Measurements from ENCODE around the gene TEX9. TPM values are rescaled to one million over a fixed set of nuclear protein-coding genes. Genes with fewer than 3 reads are reported as not detected.
"Not testable (repeated sequence)": the region's sequence is repeated elsewhere in the genome, so short reads cannot be mapped to it uniquely, and the experiment has no call there.

TEX9 gene
- polyA plus RNA-seq, 3 donors: 26.1 to 33.9 (median 31.7) TPM

DNA sequence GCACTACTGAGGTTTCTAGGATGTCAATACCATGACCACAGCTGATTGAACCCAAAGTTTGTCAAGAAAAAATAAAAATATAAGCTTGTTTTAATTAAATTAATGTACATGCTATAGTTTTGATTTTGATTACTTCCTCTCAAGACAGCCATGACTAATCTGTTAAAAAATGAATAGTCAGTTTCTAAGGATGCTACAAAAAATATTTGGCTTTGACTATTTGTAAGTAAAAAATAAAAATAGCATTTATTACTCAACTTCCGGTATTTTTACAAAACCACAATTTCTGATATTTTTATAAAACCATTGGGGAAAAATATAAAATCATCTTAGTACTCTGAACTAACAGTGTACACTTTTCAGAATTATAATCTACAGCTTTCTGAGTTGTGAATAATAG is 12.1 kb upstream of the TEX9 start:
- no peak for DNase-seq (ENCODE audit: extremely low read depth in 1 of 11, low read depth in 9 of 11, low spot score in 4 of 11)

DNA sequence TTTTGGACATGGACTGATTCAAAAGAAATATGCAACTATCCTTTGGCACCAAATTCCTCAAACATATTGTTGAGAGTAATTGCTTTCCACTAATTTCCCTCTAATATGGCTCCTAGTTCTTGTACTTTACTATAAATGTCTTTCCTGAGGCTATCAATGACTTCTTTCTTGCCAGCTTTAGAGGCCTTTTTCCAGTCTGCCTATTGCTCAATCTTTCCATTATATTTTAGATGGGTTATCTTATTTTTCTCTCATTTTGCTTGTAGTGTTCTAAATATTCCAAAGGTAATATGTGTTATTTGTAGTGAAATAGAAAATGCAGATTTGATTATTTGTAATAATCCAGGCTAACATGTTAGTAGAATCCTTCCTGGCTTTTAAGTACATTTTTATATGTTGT is 11.5 kb upstream of the TEX9 start:
- DNase-seq (ENCODE audit: extremely low read depth in 1 of 11, low read depth in 9 of 11, low spot score in 4 of 11): no peak

- no peak for DNase-seq (ENCODE audit: extremely low read depth in 1 of 11, low read depth in 9 of 11, low spot score in 4 of 11)
Measured at GRCh38 chr15:56356616-56357015, 8.6 kb upstream of the TEX9 start.

DNA sequence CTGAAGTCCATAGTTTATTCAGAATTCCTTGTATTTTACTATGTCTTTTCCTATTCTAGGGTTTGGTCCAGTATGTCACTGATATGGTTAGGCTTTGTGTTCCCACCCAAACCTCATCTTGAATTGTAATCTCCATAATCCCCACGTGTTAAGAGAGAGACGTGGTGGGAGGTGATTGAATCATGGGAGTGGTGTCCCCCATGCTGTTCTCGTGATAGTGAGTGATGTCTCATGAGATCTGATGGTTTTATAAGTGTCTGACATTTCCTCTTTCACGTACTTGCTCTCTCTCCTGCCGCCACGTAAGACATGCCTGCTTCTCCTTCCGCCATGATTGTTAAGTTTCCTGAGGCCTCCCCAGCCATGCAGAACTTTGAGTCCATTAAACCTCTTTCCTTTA is 6.6 kb upstream of the TEX9 start:
- DNase-seq (ENCODE audit: extremely low read depth in 1 of 11, low read depth in 9 of 11, low spot score in 4 of 11): no peak

DNA sequence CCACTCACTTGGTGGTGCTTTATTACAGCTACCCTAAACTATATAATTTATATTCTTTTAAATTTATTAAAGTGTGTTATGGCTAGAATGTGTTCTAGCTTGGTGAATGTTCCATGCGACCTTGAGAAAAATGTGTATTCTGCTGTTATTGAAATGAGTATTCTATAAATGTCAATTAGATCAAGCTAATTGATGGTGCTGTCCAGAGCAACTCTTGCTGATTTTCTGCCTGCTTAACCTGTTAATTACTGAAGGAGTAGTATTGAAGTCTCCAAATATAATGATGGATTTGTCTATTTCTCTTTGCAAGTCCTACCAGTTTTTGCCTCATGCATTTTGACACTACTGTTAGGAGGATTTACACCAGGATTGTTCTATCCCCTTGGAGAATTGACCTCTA is 3.2 kb upstream of the TEX9 start:
- no peak for DNase-seq (ENCODE audit: extremely low read depth in 1 of 11, low read depth in 9 of 11, low spot score in 4 of 11)

DNA sequence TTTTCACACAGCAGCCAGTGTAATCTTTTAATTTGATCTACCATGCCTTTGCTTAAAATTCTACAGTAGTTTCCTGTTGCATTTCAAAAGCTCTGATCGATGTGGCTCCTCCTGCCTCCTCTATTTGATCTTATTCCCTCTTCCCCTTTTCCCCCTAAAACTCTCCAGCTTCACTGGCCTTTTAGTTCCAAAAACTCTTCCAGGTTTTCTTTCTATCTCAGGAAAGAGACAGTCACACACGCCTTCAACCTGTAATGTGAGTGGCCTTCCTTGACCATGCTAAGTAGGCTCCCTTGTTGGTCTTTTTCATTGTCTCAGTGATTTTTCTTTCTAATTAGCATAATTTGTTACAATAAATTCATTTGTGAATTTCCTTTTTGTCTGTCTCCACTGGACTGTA is 985 bp downstream of the TEX9 start:
- DNase-seq (ENCODE audit: extremely low read depth in 1 of 11, low read depth in 9 of 11, low spot score in 4 of 11): peak in 1 of 11 donors; percentile 7

GRCh38 chr15:56367156-56367555 is 1.9 kb downstream of the TEX9 start:
- no peak for DNase-seq (ENCODE audit: extremely low read depth in 1 of 11, low read depth in 9 of 11, low spot score in 4 of 11)

DNA sequence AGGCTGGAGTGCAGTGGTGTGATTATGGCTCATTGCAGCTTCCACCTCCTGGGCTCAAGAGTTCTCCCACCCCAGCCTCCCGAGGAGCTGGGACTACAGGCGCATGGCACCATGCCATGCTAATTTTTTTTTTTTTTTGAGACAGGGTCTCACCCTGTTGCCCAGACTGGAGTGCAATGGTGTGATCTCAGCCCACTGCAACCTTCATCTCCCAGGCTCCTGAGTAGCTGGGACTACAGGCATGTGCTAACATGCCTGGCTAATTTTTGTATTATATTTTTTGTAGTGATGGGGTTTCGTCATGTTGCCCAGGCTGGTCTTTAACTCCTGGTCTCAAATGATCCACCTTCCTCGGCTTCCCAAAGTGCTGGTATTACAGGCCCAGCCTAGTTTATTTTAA is 4.0 kb downstream of the TEX9 start:
- no peak for DNase-seq (ENCODE audit: extremely low read depth in 1 of 11, low read depth in 9 of 11, low spot score in 4 of 11)

GRCh38 chr15:56371495-56372147 is 6.4 kb downstream of the TEX9 start:
- no peak for DNase-seq (ENCODE audit: extremely low read depth in 1 of 11, low read depth in 9 of 11, low spot score in 4 of 11)

GRCh38 chr15:56374693-56375092 is 9.5 kb downstream of the TEX9 start:
- DNase-seq (ENCODE audit: extremely low read depth in 1 of 11, low read depth in 9 of 11, low spot score in 4 of 11): not testable (repeated sequence)

DNA sequence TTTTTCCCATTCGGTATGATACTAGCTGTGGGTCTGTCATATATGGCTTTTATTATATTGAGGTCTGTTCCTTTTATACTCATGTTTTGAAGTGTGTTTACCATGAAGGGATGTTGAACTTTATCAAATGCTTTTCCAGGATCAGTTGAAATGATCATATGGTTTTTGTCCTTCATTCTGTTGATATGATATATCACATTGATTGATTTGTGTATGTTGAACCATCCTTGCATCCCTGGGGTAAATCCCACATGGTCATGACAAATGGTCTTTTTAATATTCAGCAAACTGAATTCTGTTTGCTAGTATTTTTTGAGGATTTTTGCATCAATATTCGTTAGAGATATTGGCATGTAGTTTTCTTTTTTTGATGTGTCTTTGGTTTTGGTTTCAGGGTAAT is 12.6 kb downstream of the TEX9 start:
- not testable (repeated sequence) for DNase-seq (ENCODE audit: extremely low read depth in 1 of 11, low read depth in 9 of 11, low spot score in 4 of 11)

DNA sequence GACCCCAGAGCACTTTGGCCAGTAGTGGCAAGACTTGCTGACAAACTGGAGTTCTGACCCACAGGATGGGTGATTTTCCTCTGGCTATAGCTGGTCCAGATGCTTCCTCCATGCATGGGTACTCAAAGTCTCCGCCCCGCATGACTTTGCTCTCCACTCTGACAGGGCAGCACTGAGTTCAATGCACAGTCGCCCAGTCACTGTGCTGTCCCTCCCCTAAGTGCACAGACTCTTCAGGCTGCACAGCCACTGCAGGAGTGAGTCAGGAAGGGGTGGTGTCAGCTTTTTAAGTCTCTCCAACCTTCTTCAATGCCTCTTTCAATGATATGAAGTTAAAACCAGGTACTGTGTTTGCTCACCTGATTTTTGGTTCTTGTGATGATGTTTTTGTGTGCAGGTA is 17.8 kb downstream of the TEX9 start:
- no peak for DNase-seq (ENCODE audit: extremely low read depth in 1 of 11, low read depth in 9 of 11, low spot score in 4 of 11)

DNA sequence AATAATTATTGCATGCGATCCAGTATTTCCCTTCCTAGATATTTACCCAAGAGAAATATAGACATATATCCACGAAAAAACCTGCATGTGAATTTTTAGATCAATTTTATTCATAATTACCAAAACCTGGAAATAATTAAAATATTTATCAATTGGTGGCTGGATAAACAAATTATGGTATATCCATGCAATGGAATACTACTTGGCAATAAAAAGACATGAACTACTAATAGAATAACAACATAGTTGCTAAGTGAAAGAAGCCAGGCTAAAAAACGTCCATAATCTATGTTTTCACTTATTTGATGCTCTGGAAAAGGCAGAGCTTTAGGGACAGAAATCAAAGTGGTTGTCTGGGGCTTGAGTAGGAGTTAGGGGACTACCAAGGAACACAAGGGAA is 20.7 kb downstream of the TEX9 start:
- no peak for DNase-seq (ENCODE audit: extremely low read depth in 1 of 11, low read depth in 9 of 11, low spot score in 4 of 11)

DNA sequence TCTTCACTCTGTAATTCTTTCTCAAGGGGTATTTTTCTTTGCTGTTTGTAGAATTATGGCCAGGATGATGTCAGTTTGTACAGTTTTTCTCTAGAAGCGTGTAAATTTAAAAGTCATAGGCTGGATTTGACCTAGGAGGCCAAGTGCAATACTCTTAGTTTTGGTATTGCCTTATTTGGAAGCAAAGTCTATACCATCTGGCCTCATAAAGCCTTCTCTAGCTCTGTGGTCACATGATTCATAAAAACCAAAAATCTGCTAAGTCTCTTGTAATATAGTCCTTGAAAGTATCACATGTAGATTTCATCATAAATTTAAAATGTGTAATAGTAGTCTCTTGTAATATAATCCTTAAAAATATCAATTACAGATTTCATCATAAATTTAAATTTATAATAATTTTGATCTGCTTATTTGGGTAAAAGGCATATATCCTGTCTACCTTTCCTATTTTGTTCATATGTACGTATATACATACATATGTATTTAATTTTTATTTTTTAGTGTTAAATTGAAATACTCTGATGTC is 25.6 kb downstream of the TEX9 start:
- DNase-seq (ENCODE audit: extremely low read depth in 1 of 11, low read depth in 9 of 11, low spot score in 4 of 11): no peak

GRCh38 chr15:56393277-56393676 is 28.1 kb downstream of the TEX9 start:
- DNase-seq (ENCODE audit: extremely low read depth in 1 of 11, low read depth in 9 of 11, low spot score in 4 of 11): no peak

DNA sequence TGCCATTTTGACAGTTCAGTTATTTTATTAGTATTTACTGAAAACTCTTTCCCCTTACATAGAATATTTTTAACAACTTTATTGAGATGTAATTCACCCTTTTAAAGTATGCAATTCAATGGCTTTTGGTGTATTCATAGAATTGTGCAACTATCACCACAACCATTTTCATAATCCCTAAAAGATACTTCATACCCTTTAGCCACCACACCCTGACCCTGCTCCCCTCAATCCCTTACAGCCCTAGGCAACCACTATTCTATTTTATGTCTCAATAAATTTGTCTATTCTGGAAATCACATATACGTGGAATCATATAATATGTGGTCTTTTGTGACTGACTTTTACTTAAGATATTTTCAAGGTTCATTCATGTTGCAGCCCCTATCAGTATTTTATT is 29.7 kb downstream of the TEX9 start:
- no peak for DNase-seq (ENCODE audit: extremely low read depth in 1 of 11, low read depth in 9 of 11, low spot score in 4 of 11)

DNA sequence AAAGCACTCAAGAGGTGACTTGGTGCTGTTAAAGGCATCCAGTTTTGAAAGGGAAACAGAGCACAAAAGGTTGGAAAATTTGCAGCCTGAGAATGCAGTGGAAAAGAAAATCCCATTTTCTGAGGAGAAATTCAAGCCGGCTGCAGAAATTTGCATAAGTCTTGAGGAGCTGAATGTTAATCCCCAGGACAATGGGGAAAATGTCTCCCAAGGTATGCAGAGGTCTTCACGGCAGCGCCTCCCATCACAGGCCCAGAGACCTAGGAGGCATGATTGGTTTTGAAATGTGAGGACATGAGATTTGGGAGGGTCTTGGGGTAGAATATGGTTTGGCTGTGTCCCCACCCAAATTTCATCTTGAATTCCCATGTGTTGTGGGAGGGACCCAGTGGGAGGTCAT is 32.1 kb downstream of the TEX9 start:
- DNase-seq (ENCODE audit: extremely low read depth in 1 of 11, low read depth in 9 of 11, low spot score in 4 of 11): not testable (repeated sequence)

- not testable (repeated sequence) for DNase-seq (ENCODE audit: extremely low read depth in 1 of 11, low read depth in 9 of 11, low spot score in 4 of 11)
Measured at GRCh38 chr15:56399209-56399608, 34.0 kb downstream of the TEX9 start.

GRCh38 chr15:56410721-56411120 is 45.5 kb downstream of the TEX9 start:
- peak in 8 of 11 donors; percentile 8 to 29 (median 28) for DNase-seq (ENCODE audit: extremely low read depth in 1 of 11, low read depth in 9 of 11, low spot score in 4 of 11)

- DNase-seq (ENCODE audit: extremely low read depth in 1 of 11, low read depth in 9 of 11, low spot score in 4 of 11): no peak
Measured at GRCh38 chr15:56411122-56411749, 46.0 kb downstream of the TEX9 start.
